ENCODE data around the gene LRBA. TPM values are rescaled to one million over a fixed set of nuclear protein-coding genes. Genes with fewer than 3 reads are reported as not detected.

Gene LRBA
- total and polyA plus RNA-seq, 9 of the 15 experiments (the other 6 are each of a cell fraction or from before 2014, with no cell fraction given): 24.2 to 88.7 (median 59.7) TPM

GRCh38 chr4:151038452-151039157 lies 23.5 kb upstream of the LRBA start (continued):
- TF ChIP-seq NR0B1 (IDR thresholded peaks at IDR 0.05; ENCODE audit: partially characterized antibody) (no peak), RBM17 (IDR thresholded peaks at IDR 0.05; ENCODE audit: borderline replicate concordance, low read depth, low read length) (no peak), ZBTB5 (IDR thresholded peaks at IDR 0.05) (no peak), CBFA2T3 (IDR thresholded peaks at IDR 0.05) (no peak), SRSF3 (IDR thresholded peaks at IDR 0.05; ENCODE audit: insufficient read depth, low read length) (no peak), NCOA1 (IDR thresholded peaks at IDR 0.05; ENCODE audit: low read depth) (no peak), ELF2 (CRISPR knock-in tag; IDR thresholded peaks at IDR 0.05) (no peak), PHF8 (IDR thresholded peaks at IDR 0.05; ENCODE audit: borderline replicate concordance, low read length) (no peak), JUND (IDR thresholded peaks at IDR 0.05; ENCODE audit: borderline replicate concordance, low read depth, low read length) (no peak), JUND (tag; IDR thresholded peaks at IDR 0.05; ENCODE audit: borderline replicate concordance, low read depth, low read length) (peak; percentile 79; the same call in 2 of the 3 replicates), NCOA4 (IDR thresholded peaks at IDR 0.05; ENCODE audit: partially characterized antibody) (no peak), CTBP1 (IDR thresholded peaks at IDR 0.05; ENCODE audit: borderline replicate concordance) (peak; percentile 35; the same call in 1 of the 2 replicates), ZNF212 (CRISPR knock-in tag; IDR thresholded peaks at IDR 0.05) (peak; percentile 83), ZBTB26 (CRISPR knock-in tag; IDR thresholded peaks at IDR 0.05) (peak; percentile 98), GATAD2A (IDR thresholded peaks at IDR 0.05) (0 out of 2 replicates have a peak, but pooled peaks have one; percentile 27), HMGXB4 (CRISPR knock-in tag; IDR thresholded peaks at IDR 0.05) (no peak), ZNF217 (CRISPR knock-in tag; IDR thresholded peaks at IDR 0.05) (no peak), HNRNPUL1 (IDR thresholded peaks at IDR 0.05; ENCODE audit: low read length) (no peak)
- TF ChIP-seq, protein P1, sequence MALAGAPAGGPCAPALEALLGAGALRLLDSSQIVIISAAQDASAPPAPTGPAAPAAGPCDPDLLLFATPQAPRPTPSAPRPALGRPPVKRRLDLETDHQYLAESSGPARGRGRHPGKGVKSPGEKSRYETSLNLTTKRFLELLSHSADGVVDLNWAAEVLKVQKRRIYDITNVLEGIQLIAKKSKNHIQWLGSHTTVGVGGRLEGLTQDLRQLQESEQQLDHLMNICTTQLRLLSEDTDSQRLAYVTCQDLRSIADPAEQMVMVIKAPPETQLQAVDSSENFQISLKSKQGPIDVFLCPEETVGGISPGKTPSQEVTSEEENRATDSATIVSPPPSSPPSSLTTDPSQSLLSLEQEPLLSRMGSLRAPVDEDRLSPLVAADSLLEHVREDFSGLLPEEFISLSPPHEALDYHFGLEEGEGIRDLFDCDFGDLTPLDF (CRISPR knock-in tag; IDR thresholded peaks at IDR 0.05): no peak

Data from K562 (cell line).